Nephron (organoid): ENCODE measurements around the gene SPPL2B.

ENCODE experiments used
- H3K27ac Mint-ChIP-seq, 3 experiments: 2 replicates each; pipeline ENCODE4 v1.8.0; 2020; ENCODE audit warnings: mixed read lengths in 3 of 3, mild to moderate bottlenecking in 2 of 3, moderate library complexity in 1 of 3
- H3K27me3 Mint-ChIP-seq: 2 replicates; pipeline ENCODE4 v1.8.0; 2021; ENCODE audit warnings: low read depth, mild to moderate bottlenecking, moderate library complexity, mixed read lengths
- H3K36me3 Mint-ChIP-seq: 2 replicates; pipeline ENCODE4 v1.8.0; 2020; ENCODE audit warnings: low read depth, mixed read lengths
- H3K4me1 Mint-ChIP-seq: 2 replicates; pipeline ENCODE4 v1.8.0; 2020; ENCODE audit warnings: mixed read lengths
- H3K4me3 Mint-ChIP-seq, 3 experiments: 2 replicates each; pipeline ENCODE4 v1.8.0; 2020; ENCODE audit warnings: mild to moderate bottlenecking in 3 of 3, mixed read lengths in 3 of 3, moderate library complexity in 2 of 3
- H3K9me3 Mint-ChIP-seq: 2 replicates; pipeline ENCODE4 v1.8.0; 2020; ENCODE audit warnings: mixed read lengths
- CTCF ChIP-seq, 3 experiments: fragments of 200-600 bp; sonication (generic); IDR thresholded peaks; one replicate each; pipeline ENCODE4 v1.5.0; 2021; ENCODE audit warnings: antibody characterized with exemption in 3 of 3; ENCODE audit not compliant: unreplicated experiment in 3 of 3

The SPPL2B gene

GRCh38 chr19:2333027-2333806 lies 4.7 kb downstream of the SPPL2B start:
- peaks cover 65% of the 10 kb centered on the region for H3K4me1 Mint-ChIP-seq
- H3K4me3 Mint-ChIP-seq: peak overlapping the region; percentile 44 to 59 (median 53)
- no peaks in the 10 kb centered on the region for H3K27me3 Mint-ChIP-seq
- no peaks in the 10 kb centered on the region for H3K9me3 Mint-ChIP-seq
- no peaks in the 10 kb centered on the region for H3K36me3 Mint-ChIP-seq
- H3K27ac Mint-ChIP-seq: peak overlapping the region; percentile 53 to 94 (median 85)
- TF ChIP-seq CTCF (IDR thresholded peaks at IDR 0.05; ENCODE audit: unreplicated experiment in 3 of 3): no peak

GRCh38 chr19:2333807-2334211 lies 5.3 kb downstream of the SPPL2B start:
- no peaks in the 10 kb centered on the region for H3K27me3 Mint-ChIP-seq
- no peaks in the 10 kb centered on the region for H3K36me3 Mint-ChIP-seq
- TF ChIP-seq CTCF (IDR thresholded peaks at IDR 0.05; ENCODE audit: unreplicated experiment in 3 of 3): no peak
- H3K27ac Mint-ChIP-seq: peak overlapping the region; percentile 53 to 94 (median 85)
- H3K4me3 Mint-ChIP-seq: peak overlapping the region; percentile 43 to 59 (median 44)
- H3K9me3 Mint-ChIP-seq: no peaks in the 10 kb centered on the region
- H3K4me1 Mint-ChIP-seq: peaks cover 61% of the 10 kb centered on the region

GRCh38 chr19:2334426-2334825 lies 5.9 kb downstream of the SPPL2B start:
- Mint-ChIP-seq H3K27me3 (no peaks in the 10 kb centered on the region), H3K27ac (no peak overlapping the region), H3K4me1 (peaks cover 57% of the 10 kb centered on the region), H3K36me3 (no peaks in the 10 kb centered on the region), H3K9me3 (no peaks in the 10 kb centered on the region), H3K4me3 (no peak overlapping the region)
- no peak for TF ChIP-seq CTCF (IDR thresholded peaks at IDR 0.05; ENCODE audit: unreplicated experiment in 3 of 3)

- TF ChIP-seq CTCF (IDR thresholded peaks at IDR 0.05; ENCODE audit: unreplicated experiment in 3 of 3): no peak
- no peaks in the 10 kb centered on the region for H3K36me3 Mint-ChIP-seq
- H3K27me3 Mint-ChIP-seq: no peaks in the 10 kb centered on the region
- H3K4me3 Mint-ChIP-seq: no peak overlapping the region
- H3K27ac Mint-ChIP-seq: peak overlapping the region in 2 of 3 experiments; percentile 10 to 49
- H3K9me3 Mint-ChIP-seq: no peaks in the 10 kb centered on the region
- peaks cover 49% of the 10 kb centered on the region for H3K4me1 Mint-ChIP-seq
Observed at GRCh38 chr19:2334986-2335846, 6.7 kb downstream of the SPPL2B start.

GRCh38 chr19:2335848-2336247 lies 7.4 kb downstream of the SPPL2B start:
- no peaks in the 10 kb centered on the region for H3K9me3 Mint-ChIP-seq
- H3K27me3 Mint-ChIP-seq: no peaks in the 10 kb centered on the region
- peaks cover 42% of the 10 kb centered on the region for H3K4me1 Mint-ChIP-seq
- H3K27ac Mint-ChIP-seq: peak overlapping the region; percentile 10 to 49 (median 17)
- TF ChIP-seq CTCF (IDR thresholded peaks at IDR 0.05; ENCODE audit: unreplicated experiment in 3 of 3): no peak
- H3K4me3 Mint-ChIP-seq: no peak overlapping the region
- H3K36me3 Mint-ChIP-seq: no peaks in the 10 kb centered on the region
